Smooth muscle cell (in vitro differentiated cells): ENCODE data around the gene EFNA5. TPM values are rescaled to one million over a fixed set of nuclear protein-coding genes. Genes with fewer than 3 reads are reported as not detected.

Experiments used
- DNase-seq: peaks from one replicate; lab custom pipeline; 2025; ENCODE audit not compliant: unreplicated experiment; lab: John Stamatoyannopoulos, UW
- H2AFZ ChIP-seq: fragments of 200-600 bp; sonication (generic); 2 replicates; pipeline ENCODE4 v1.6.0; 2016; ENCODE audit warnings: antibody characterized with exemption, low read depth, mild to moderate bottlenecking
- H3F3A ChIP-seq: fragments of 200-600 bp; sonication (generic); 2 replicates; pipeline ENCODE4 v1.6.0; 2017; ENCODE audit warnings: antibody characterized with exemption, low read depth
- H3K27ac ChIP-seq: fragments of 200-600 bp; sonication (generic); 2 replicates; pipeline ENCODE4 v1.5.1; 2016; ENCODE audit warnings: low read depth, mild to moderate bottlenecking
- H3K27me3 ChIP-seq: fragments of 200-600 bp; sonication (generic); 2 replicates; pipeline ENCODE4 v1.6.1; 2016; ENCODE audit warnings: low read depth, mild to moderate bottlenecking
- H3K36me3 ChIP-seq: fragments of 200-600 bp; sonication (generic); 2 replicates; pipeline ENCODE4 v1.5.1; 2016; ENCODE audit warnings: low read depth
- H3K4me1 ChIP-seq: fragments of 200-600 bp; sonication (generic); 2 replicates; pipeline ENCODE4 v1.5.1; 2016; ENCODE audit warnings: low read depth
- H3K4me2 ChIP-seq: fragments of 200-600 bp; sonication (generic); 2 replicates; pipeline ENCODE4 v1.6.0; 2016; ENCODE audit warnings: mild to moderate bottlenecking
- H3K4me3 ChIP-seq: fragments of 200-600 bp; sonication (generic); 2 replicates; pipeline ENCODE4 v1.5.1; 2016; ENCODE audit warnings: mild to moderate bottlenecking
- H3K79me2 ChIP-seq: fragments of 200-600 bp; sonication (generic); 2 replicates; pipeline ENCODE4 v1.6.0; 2016; ENCODE audit warnings: low read depth, mild to moderate bottlenecking
- H3K9ac ChIP-seq: fragments of 200-600 bp; sonication (generic); 2 replicates; pipeline ENCODE4 v1.6.0; 2016; ENCODE audit warnings: low read depth
- H3K9me3 ChIP-seq: fragments of 200-600 bp; sonication (generic); replicated peaks from 2 replicates; pipeline ENCODE4 v1.5.1; 2016; ENCODE audit warnings: low read depth
- H4K20me1 ChIP-seq: fragments of 200-600 bp; sonication (generic); 2 replicates; pipeline ENCODE4 v1.6.0; 2016; ENCODE audit warnings: low read depth
- CTCF ChIP-seq: fragments of 200-600 bp; sonication (generic); IDR thresholded peaks from 2 replicates; pipeline ENCODE4 v1.5.1; 2017; ENCODE audit warnings: borderline replicate concordance, mild to moderate bottlenecking, antibody characterized with exemption; ENCODE audit not compliant: insufficient read depth, poor library complexity, severe bottlenecking
- WGBS: methylation state at CpG from one replicate; pipeline ENCODE4 v1.1.7; 2016; ENCODE audit warnings: low lambda C conversion rate; 5-methylcytosine and 5-hydroxymethylcytosine counted together
- polyA plus RNA-seq: library from polyadenylated mRNA; unstranded; fragments of >200 nt; fragmentation: Nextera tagmentation; extraction: Ambion mirVana; gene quantifications from 2 replicates; pipeline ENCODE4 v1.2.1, GENCODE V29; 2016
- total RNA-seq: library from RNA; depleted of rRNA; stranded (reverse); fragments of >200 nt; gene quantifications from 2 replicates; pipeline ENCODE4 v1.2.3, GENCODE V29; 2014

Gene EFNA5
- total and polyA plus RNA-seq, 2 experiments from 2014 or later = 0.32 to 8.8 TPM

- H3F3A ChIP-seq = peaks cover 4% of the 10 kb centered on the region
- DNase-seq = no peak
- 94% methylated on average over 3 of the region's 3 CpGs for WGBS
These were observed 307.0 kb downstream of the EFNA5 start for GRCh38 chr5:107363768-107364167.

GRCh38 chr5:107361945-107362344 lies 308.8 kb downstream of the EFNA5 start:
- no peak overlapping the region for H3K27ac ChIP-seq
- TF ChIP-seq CTCF = no peak
- H3K9me3 ChIP-seq = no peaks in the 10 kb centered on the region
- WGBS = 94% methylated on average over 4 of the region's 4 CpGs
- H3K27me3 ChIP-seq = no peaks in the 10 kb centered on the region
- H3K4me1 ChIP-seq = peaks cover 7% of the 10 kb centered on the region
- no peak overlapping the region for H3K4me2 ChIP-seq
- DNase-seq = no peak
- H3K4me3 ChIP-seq = no peak overlapping the region
- H4K20me1 ChIP-seq = no peaks in the 10 kb centered on the region
- no peak overlapping the region for H3K9ac ChIP-seq
- H2AFZ ChIP-seq = no peak overlapping the region
- H3K79me2 ChIP-seq = no peaks in the 10 kb centered on the region
- H3K36me3 ChIP-seq = no peaks in the 10 kb centered on the region
- peaks cover 4% of the 10 kb centered on the region for H3F3A ChIP-seq

More at GRCh38 chr5:107363768-107364167, 307.0 kb downstream of the EFNA5 start:
- Histone ChIP-seq H3K9ac (no peak overlapping the region), H4K20me1 (no peaks in the 10 kb centered on the region), H3K4me3 (no peak overlapping the region), H3K79me2 (no peaks in the 10 kb centered on the region), H3K27me3 (no peaks in the 10 kb centered on the region), H2AFZ (no peak overlapping the region), H3K36me3 (no peaks in the 10 kb centered on the region), H3K27ac (no peak overlapping the region), H3K4me2 (no peak overlapping the region), H3K9me3 (no peaks in the 10 kb centered on the region), H3K4me1 (peaks cover 24% of the 10 kb centered on the region)
- TF ChIP-seq CTCF = no peak

- Histone ChIP-seq H4K20me1 (no peaks in the 10 kb centered on the region), H3K4me3 (no peak overlapping the region), H3K27ac (no peak overlapping the region), H3K4me1 (no peaks in the 10 kb centered on the region), H3K36me3 (no peaks in the 10 kb centered on the region), H3F3A (no peaks in the 10 kb centered on the region), H2AFZ (peak overlapping the region; percentile 47), H3K79me2 (no peaks in the 10 kb centered on the region), H3K4me2 (no peak overlapping the region), H3K27me3 (no peaks in the 10 kb centered on the region), H3K9me3 (no peaks in the 10 kb centered on the region), H3K9ac (no peak overlapping the region)
- WGBS = 60% methylated on average over 2 of the region's 2 CpGs
- TF ChIP-seq CTCF = no peak
- no peak for DNase-seq
These were observed 310.9 kb downstream of the EFNA5 start for GRCh38 chr5:107359916-107360234.

DNA sequence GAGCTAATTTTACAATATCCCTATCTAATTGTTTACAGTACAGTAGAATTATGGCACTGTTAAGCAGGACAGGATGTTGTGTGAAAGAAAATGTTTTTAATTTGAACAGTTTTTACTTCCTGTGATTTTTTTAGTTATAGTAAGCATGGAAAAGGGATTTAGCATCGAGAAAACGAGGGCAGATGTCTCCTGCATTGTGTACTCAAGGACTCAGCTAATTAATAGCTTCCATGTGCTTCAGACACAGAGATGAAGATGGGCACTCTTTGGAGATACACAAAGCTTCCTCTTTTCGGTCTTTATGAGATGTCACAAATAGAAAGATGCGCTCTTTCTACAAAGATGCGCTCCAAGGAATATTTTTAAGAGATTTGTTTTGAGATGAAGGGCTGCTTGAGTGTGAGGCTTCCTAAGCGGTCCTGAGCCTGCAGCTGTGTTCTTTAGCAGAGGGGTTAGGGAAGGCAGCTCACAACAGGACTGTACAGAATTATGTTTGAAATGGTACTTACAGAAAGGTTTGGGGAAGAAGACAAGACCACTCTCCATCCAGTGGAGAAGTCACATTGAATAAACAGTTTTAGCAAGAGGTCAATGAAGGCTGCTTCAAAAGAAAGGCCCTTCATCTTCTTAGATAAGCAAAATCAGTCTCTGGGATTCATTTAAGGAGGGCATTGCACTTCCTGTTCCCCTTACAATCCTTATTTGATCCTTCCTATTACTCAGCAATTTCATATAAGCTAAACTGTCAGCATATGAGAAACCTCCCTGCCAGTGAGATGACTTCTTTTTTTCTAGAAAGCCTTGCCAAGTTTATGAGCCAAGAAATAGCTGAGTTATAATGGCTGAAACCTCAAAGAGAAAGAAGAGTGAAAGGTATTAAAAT lies 311.5 kb downstream of the EFNA5 start:
- H3K36me3 ChIP-seq = no peaks in the 10 kb centered on the region
- no peaks in the 10 kb centered on the region for H4K20me1 ChIP-seq
- H3K9me3 ChIP-seq = no peaks in the 10 kb centered on the region
- H3K4me2 ChIP-seq = no peak overlapping the region
- WGBS = 68% methylated on average over 6 of the region's 6 CpGs
- no peaks in the 10 kb centered on the region for H3F3A ChIP-seq
- peak overlapping the region; percentile 47 for H2AFZ ChIP-seq
- no peak overlapping the region for H3K27ac ChIP-seq
- H3K4me1 ChIP-seq = no peaks in the 10 kb centered on the region
- no peak for DNase-seq
- no peak overlapping the region for H3K9ac ChIP-seq
- TF ChIP-seq CTCF = no peak
- no peak overlapping the region for H3K4me3 ChIP-seq
- no peaks in the 10 kb centered on the region for H3K27me3 ChIP-seq
- no peaks in the 10 kb centered on the region for H3K79me2 ChIP-seq
